Trophoblast cell (in vitro differentiated cells and primary cell): ENCODE results near the gene MAPRE3.

Experiments
- DNase-seq, 2 donors: peaks; one replicate each; pipeline ENCODE4 v3.0.0-alpha.2; 2016
- H2AFZ ChIP-seq: 2 replicates; pipeline ENCODE4 v1.6.1; 2013; ENCODE audit warnings: low read length, moderate library complexity, mild to moderate bottlenecking; ENCODE audit not compliant: insufficient read depth, poor library complexity
- H2AK5ac ChIP-seq: 2 replicates; pipeline ENCODE4 v1.6.1; 2013; ENCODE audit warnings: mild to moderate bottlenecking, low read length
- H2BK120ac ChIP-seq: 2 replicates; pipeline ENCODE4 v1.6.1; 2013; ENCODE audit warnings: low read length, mild to moderate bottlenecking, moderate library complexity; ENCODE audit not compliant: insufficient read depth, poor library complexity
- H2BK12ac ChIP-seq: 2 replicates; pipeline ENCODE4 v1.6.1; 2013; ENCODE audit warnings: mild to moderate bottlenecking, low read length, moderate library complexity
- H2BK5ac ChIP-seq: 2 replicates; pipeline ENCODE4 v1.6.1; 2013; ENCODE audit warnings: low read length, low read depth, moderate library complexity, mild to moderate bottlenecking; ENCODE audit not compliant: poor library complexity
- H3K14ac ChIP-seq: 2 replicates; pipeline ENCODE4 v1.6.1; 2013; ENCODE audit warnings: mild to moderate bottlenecking, low read length
- H3K18ac ChIP-seq: 2 replicates; pipeline ENCODE4 v1.6.1; 2013; ENCODE audit warnings: mild to moderate bottlenecking, low read length
- H3K23ac ChIP-seq: 2 replicates; pipeline ENCODE4 v1.6.1; 2013; ENCODE audit warnings: low read length
- H3K27ac ChIP-seq: 2 replicates; pipeline ENCODE4 v1.5.1; 2013; ENCODE audit warnings: low read depth, mild to moderate bottlenecking, inconsistent platforms, low read length, moderate library complexity
- H3K27me3 ChIP-seq: 2 replicates; pipeline ENCODE4 v1.6.1; 2013; ENCODE audit warnings: inconsistent platforms, mild to moderate bottlenecking, low read length, moderate library complexity; ENCODE audit not compliant: insufficient read depth
- H3K36me3 ChIP-seq, 2 experiments: 1 replicate in 1 of 2; 2 replicates in 1 of 2; pipeline ENCODE4 v1.6.1; 2013; ENCODE audit warnings: low read length in 2 of 2, mild to moderate bottlenecking in 2 of 2, moderate library complexity in 1 of 2; ENCODE audit not compliant: insufficient read depth in 2 of 2, control insufficient read depth in 1 of 2
- H3K4ac ChIP-seq: 2 replicates; pipeline ENCODE4 v1.6.1; 2013; ENCODE audit warnings: low read depth, mild to moderate bottlenecking, low read length, moderate library complexity
- H3K4me1 ChIP-seq, 2 experiments: 1 replicate in 1 of 2; 2 replicates in 1 of 2; pipeline ENCODE4 v1.6.1; 2013; ENCODE audit warnings: low read length in 2 of 2, mild to moderate bottlenecking in 2 of 2, moderate library complexity in 1 of 2; ENCODE audit not compliant: insufficient read depth in 2 of 2, control insufficient read depth in 1 of 2
- H3K4me2 ChIP-seq: 2 replicates; pipeline ENCODE4 v1.6.1; 2013; ENCODE audit warnings: inconsistent platforms, mild to moderate bottlenecking, low read length, moderate library complexity
- H3K4me3 ChIP-seq: 2 replicates; pipeline ENCODE4 v1.5.1; 2013; ENCODE audit warnings: mild to moderate bottlenecking, low read depth, low read length, inconsistent platforms
- H3K79me1 ChIP-seq: one replicate; pipeline ENCODE4 v1.6.1; 2013; ENCODE audit warnings: low read length
- H3K79me2 ChIP-seq: 2 replicates; pipeline ENCODE4 v1.6.1; 2013; ENCODE audit warnings: low read length, mild to moderate bottlenecking; ENCODE audit not compliant: control insufficient read depth, insufficient read depth, poor library complexity
- H3K9ac ChIP-seq: 2 replicates; pipeline ENCODE4 v1.6.1; 2013; ENCODE audit warnings: mild to moderate bottlenecking, low read length
- H3K9me3 ChIP-seq: 2 replicates; pipeline ENCODE4 v1.6.1; 2013; ENCODE audit warnings: low read depth, mild to moderate bottlenecking, control low read depth, inconsistent platforms, low read length; ENCODE audit not compliant: insufficient read depth
- H4K12ac ChIP-seq: 2 replicates; pipeline ENCODE4 v1.6.1; 2013; ENCODE audit warnings: low read depth, mild to moderate bottlenecking, low read length, moderate library complexity
- H4K8ac ChIP-seq: 2 replicates; pipeline ENCODE4 v1.6.1; 2013; ENCODE audit warnings: low read depth, mild to moderate bottlenecking, low read length, moderate library complexity
- H4K91ac ChIP-seq: one replicate; pipeline ENCODE4 v1.6.1; 2013; ENCODE audit warnings: low read depth, mild to moderate bottlenecking, low read length, moderate library complexity
- WGBS: extraction: QIAGEN DNeasy Blood & Tissue Kit; methylation state at CpG from one replicate; pipeline ENCODE4 v1.1.7; 2013; ENCODE audit warnings: missing lambda C conversion rate; ENCODE audit not compliant: insufficient read length, insufficient coverage; ENCODE audit errors: extremely low coverage; 5-methylcytosine and 5-hydroxymethylcytosine counted together

Gene MAPRE3

GRCh38 chr2:26997394-26997793 is 27.0 kb downstream of the MAPRE3 start:
- H3K14ac ChIP-seq = no peak overlapping the region
- no peak overlapping the region for H3K4ac ChIP-seq
- H3K23ac ChIP-seq = no peak overlapping the region
- no peaks in the 10 kb centered on the region for H3K27me3 ChIP-seq
- H3K9me3 ChIP-seq = no peaks in the 10 kb centered on the region
- H4K12ac ChIP-seq = no peak overlapping the region
- no peaks in the 10 kb centered on the region for H3K4me1 ChIP-seq
- H2BK120ac ChIP-seq = no peak overlapping the region
- H2BK5ac ChIP-seq = no peak overlapping the region
- no peak overlapping the region for H2AK5ac ChIP-seq
- no peak overlapping the region for H3K9ac ChIP-seq
- no peaks in the 10 kb centered on the region for H3K36me3 ChIP-seq
- H4K8ac ChIP-seq = no peak overlapping the region
- H3K18ac ChIP-seq = no peak overlapping the region
- WGBS = no CpG with 5 or more reads among the region's 10 CpGs
- no peak overlapping the region for H2BK12ac ChIP-seq
- no peaks in the 10 kb centered on the region for H3K79me1 ChIP-seq
- no peak overlapping the region for H3K4me2 ChIP-seq
- H3K79me2 ChIP-seq = no peaks in the 10 kb centered on the region
- no peak overlapping the region for H3K27ac ChIP-seq
- no peak overlapping the region for H3K4me3 ChIP-seq
- no peak overlapping the region for H4K91ac ChIP-seq
- DNase-seq = peak; percentile 91 to 95
- H2AFZ ChIP-seq = no peak overlapping the region

DNA sequence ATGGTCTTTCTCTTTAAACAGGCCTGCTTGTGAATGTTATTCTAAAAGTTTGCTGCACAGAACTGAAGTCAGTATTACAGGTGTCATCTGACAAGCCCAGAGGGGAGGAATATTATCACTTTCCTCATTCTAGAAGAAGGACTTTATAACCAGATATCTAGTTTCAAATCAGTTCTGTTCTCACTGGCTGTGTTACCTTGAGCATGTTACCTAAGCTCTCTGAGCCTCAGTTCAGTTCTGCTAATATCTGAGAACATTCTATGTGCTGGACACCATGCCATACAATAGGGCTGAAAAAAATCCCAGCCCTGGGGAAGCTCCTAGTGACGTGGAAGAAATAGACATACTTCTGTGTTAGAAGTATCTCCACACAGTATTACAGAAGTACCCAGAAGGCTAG is 27.9 kb downstream of the MAPRE3 start:
- no peak overlapping the region for H2AK5ac ChIP-seq
- H3K4ac ChIP-seq = no peak overlapping the region
- H4K8ac ChIP-seq = no peak overlapping the region
- no peak overlapping the region for H2BK12ac ChIP-seq
- no peak overlapping the region for H3K23ac ChIP-seq
- no peaks in the 10 kb centered on the region for H3K9me3 ChIP-seq
- no peak overlapping the region for H2AFZ ChIP-seq
- H3K36me3 ChIP-seq = no peaks in the 10 kb centered on the region
- no peaks in the 10 kb centered on the region for H3K79me2 ChIP-seq
- no peaks in the 10 kb centered on the region for H3K4me1 ChIP-seq
- no peak overlapping the region for H4K91ac ChIP-seq
- no peak overlapping the region for H4K12ac ChIP-seq
- no peak for DNase-seq
- H3K4me2 ChIP-seq = no peak overlapping the region
- H3K27me3 ChIP-seq = no peaks in the 10 kb centered on the region
- H2BK5ac ChIP-seq = no peak overlapping the region
- H3K27ac ChIP-seq = no peak overlapping the region
- no peaks in the 10 kb centered on the region for H3K79me1 ChIP-seq
- H3K18ac ChIP-seq = no peak overlapping the region
- H3K9ac ChIP-seq = no peak overlapping the region
- no peak overlapping the region for H3K14ac ChIP-seq
- no CpG with 5 or more reads among the region's 1 CpG for WGBS
- no peak overlapping the region for H3K4me3 ChIP-seq
- no peak overlapping the region for H2BK120ac ChIP-seq

DNA sequence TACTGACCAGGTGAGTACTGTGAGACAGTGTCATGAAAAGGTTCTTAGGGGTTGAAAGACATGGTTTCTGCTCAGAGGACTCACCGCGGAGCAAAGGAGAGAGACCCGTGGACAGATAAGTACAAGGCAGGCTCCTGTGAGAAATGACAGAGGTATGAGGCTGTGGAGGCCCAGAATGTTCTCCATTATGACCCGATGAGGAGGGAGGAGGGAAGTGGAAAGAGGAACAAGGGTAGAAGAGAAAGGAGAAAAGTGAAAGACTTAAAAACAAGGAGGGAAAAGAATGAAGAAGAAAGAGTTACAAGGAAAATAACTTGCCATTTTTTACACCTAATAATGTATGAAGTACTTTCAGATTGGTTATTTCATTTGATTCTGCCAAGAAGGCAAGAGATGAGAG is 29.8 kb downstream of the MAPRE3 start:
- no peak overlapping the region for H3K23ac ChIP-seq
- H3K27ac ChIP-seq = no peak overlapping the region
- H3K9ac ChIP-seq = no peak overlapping the region
- no peak overlapping the region for H3K4me3 ChIP-seq
- no peaks in the 10 kb centered on the region for H3K27me3 ChIP-seq
- peak; percentile 61 to 71 for DNase-seq
- no peak overlapping the region for H2BK120ac ChIP-seq
- no peak overlapping the region for H2BK5ac ChIP-seq
- H3K36me3 ChIP-seq = no peaks in the 10 kb centered on the region
- H2AK5ac ChIP-seq = no peak overlapping the region
- H2BK12ac ChIP-seq = no peak overlapping the region
- H3K4me1 ChIP-seq = no peaks in the 10 kb centered on the region
- H4K8ac ChIP-seq = no peak overlapping the region
- H2AFZ ChIP-seq = no peak overlapping the region
- no peak overlapping the region for H3K4me2 ChIP-seq
- no peak overlapping the region for H3K18ac ChIP-seq
- WGBS = no CpG with 5 or more reads among the region's 4 CpGs
- no peak overlapping the region for H4K91ac ChIP-seq
- H3K14ac ChIP-seq = no peak overlapping the region
- H3K4ac ChIP-seq = no peak overlapping the region
- no peaks in the 10 kb centered on the region for H3K79me1 ChIP-seq
- H4K12ac ChIP-seq = no peak overlapping the region
- H3K79me2 ChIP-seq = no peaks in the 10 kb centered on the region
- H3K9me3 ChIP-seq = no peaks in the 10 kb centered on the region

GRCh38 chr2:27000995-27001394 is 30.6 kb downstream of the MAPRE3 start:
- Histone ChIP-seq H3K9me3 (no peaks in the 10 kb centered on the region), H3K27ac (no peak overlapping the region), H3K27me3 (no peaks in the 10 kb centered on the region), H2AK5ac (no peak overlapping the region), H2BK120ac (no peak overlapping the region), H2AFZ (no peak overlapping the region), H3K79me2 (no peaks in the 10 kb centered on the region), H3K18ac (no peak overlapping the region), H3K79me1 (no peaks in the 10 kb centered on the region), H3K23ac (no peak overlapping the region), H3K9ac (no peak overlapping the region), H3K14ac (no peak overlapping the region), H4K8ac (no peak overlapping the region), H3K36me3 (no peaks in the 10 kb centered on the region), H3K4me3 (no peak overlapping the region), H3K4ac (no peak overlapping the region), H3K4me2 (no peak overlapping the region), H4K12ac (no peak overlapping the region), H2BK5ac (no peak overlapping the region), H4K91ac (no peak overlapping the region), H2BK12ac (no peak overlapping the region), H3K4me1 (no peaks in the 10 kb centered on the region)
- WGBS = no CpG with 5 or more reads among the region's 2 CpGs
- DNase-seq = peak in 1 of 2 donors; percentile 16
